ENCODE data around the gene GOLGA3.
A peak's percentile ranks its signal among the peaks of the same experiment; 100 is the strongest.
"Not testable (repeated sequence)": the region's sequence is repeated elsewhere in the genome, so short reads cannot be mapped to it uniquely, and the experiment has no call there.

Gene GOLGA3

DNA sequence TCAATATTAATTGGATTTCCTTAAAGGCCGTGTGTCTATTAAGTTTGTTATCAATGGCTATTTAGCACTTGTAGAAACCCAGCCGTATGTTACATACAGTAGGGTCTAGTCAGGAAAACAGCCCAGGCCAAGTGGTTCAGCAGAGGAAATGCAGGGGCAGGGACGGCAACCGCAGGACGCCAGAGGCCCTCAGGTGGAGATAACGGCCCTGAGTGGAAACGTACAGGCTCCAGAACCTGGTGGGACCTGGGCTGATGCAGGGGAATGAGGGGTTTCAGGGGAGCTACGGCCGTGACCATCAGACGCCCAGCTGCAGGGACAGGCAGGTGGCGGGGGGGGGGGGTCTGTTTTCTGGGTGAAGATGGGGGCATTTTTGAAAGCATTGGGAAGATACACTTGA is 63.3 kb downstream of the GOLGA3 start:
- DNase-seq: no peak
- H3K36me3 ChIP-seq: peaks cover 0 to 9% (median 7%) of the 10 kb centered on the region in 3 donors
- no peaks in the 10 kb centered on the region for H3K9me3 ChIP-seq
- no peak overlapping the region for H3K27ac ChIP-seq
- H3K4me3 ChIP-seq: no peak overlapping the region
- H3K4me1 ChIP-seq: peaks cover 0 to 14% (median 12%) of the 10 kb centered on the region in 4 donors
- intact Hi-C loops (cut with DNase I; ENCODE audit: low total_unique reads): loop anchor here (10.0 kb wide), 2 partner anchors 51 to 139 kb away; partner anchors contain the start of gene PGAM5
- H3K27me3 ChIP-seq: no peaks in the 10 kb centered on the region
- TF ChIP-seq, protein P1, sequence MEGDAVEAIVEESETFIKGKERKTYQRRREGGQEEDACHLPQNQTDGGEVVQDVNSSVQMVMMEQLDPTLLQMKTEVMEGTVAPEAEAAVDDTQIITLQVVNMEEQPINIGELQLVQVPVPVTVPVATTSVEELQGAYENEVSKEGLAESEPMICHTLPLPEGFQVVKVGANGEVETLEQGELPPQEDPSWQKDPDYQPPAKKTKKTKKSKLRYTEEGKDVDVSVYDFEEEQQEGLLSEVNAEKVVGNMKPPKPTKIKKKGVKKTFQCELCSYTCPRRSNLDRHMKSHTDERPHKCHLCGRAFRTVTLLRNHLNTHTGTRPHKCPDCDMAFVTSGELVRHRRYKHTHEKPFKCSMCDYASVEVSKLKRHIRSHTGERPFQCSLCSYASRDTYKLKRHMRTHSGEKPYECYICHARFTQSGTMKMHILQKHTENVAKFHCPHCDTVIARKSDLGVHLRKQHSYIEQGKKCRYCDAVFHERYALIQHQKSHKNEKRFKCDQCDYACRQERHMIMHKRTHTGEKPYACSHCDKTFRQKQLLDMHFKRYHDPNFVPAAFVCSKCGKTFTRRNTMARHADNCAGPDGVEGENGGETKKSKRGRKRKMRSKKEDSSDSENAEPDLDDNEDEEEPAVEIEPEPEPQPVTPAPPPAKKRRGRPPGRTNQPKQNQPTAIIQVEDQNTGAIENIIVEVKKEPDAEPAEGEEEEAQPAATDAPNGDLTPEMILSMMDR (IDR thresholded peaks at IDR 0.05): no peak

DNA sequence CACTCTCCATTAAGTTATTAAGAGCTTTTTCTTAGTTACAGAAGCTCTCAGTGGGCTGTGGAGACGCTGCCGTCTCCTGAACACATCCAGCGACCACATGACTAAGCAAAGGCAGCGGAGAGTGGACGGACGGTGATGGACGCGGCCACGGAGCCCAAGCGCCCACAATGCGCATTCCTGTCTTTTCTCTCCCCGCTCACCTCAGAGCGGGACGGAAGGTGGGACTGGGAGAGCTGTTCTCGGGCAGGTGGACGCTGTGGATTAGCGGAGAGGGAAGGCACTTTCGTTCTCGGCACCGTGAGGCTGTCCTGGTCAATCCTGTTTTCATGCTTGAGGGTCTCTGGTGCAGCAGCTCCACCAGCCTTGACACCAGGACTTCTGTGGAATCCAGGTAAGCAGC is 64.4 kb downstream of the GOLGA3 start:
- Histone ChIP-seq H3K36me3 (peaks cover 0 to under 1% (median 0%) of the 10 kb centered on the region in 3 donors), H3K27ac (no peak overlapping the region), H3K27me3 (no peaks in the 10 kb centered on the region), H3K9me3 (no peaks in the 10 kb centered on the region), H3K4me3 (no peak overlapping the region), H3K4me1 (peaks cover 0 to 25% (median 21%) of the 10 kb centered on the region in 4 donors)
- TF ChIP-seq, protein P1 (IDR thresholded peaks at IDR 0.05): no peak
- intact Hi-C loops (cut with DNase I; ENCODE audit: low total_unique reads): loop anchor here (10.0 kb wide), 2 partner anchors 49 to 141 kb away; partner anchors contain the start of gene PGAM5
- no peak for DNase-seq

DNA sequence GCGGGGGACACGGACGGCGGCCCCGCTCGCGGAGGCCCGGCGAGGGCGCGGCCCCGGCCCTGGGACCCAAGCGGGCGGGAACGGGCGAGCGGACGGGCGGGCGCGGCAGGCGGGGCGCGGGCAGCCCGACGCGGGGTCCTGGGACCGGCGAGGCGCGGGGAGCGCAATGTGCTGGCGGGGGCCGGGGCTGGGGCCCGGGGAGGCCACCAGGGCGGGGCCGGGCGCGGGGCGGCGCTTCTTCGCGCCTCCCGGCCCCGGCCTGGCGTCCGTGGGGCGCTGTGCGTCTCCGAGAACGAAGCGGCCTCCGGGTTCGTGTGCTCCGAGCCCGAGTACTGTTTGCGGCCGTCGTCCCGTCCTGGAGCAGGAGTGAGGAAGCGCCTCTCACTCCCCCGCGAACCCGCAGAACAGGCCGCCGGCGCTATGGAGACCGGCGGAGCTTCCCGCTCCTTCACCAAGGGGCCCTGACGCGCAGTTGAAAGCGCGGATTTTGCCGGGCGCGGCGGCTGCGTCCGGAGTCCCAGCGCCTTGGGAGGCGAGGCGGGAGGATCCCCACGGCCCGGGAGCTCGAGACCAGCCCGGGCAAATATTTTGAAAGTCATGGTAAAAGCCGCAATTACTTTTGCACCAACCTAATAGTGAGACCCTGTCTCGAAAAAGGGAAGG is 66.6 kb downstream of the GOLGA3 start:
- DNase-seq: peak; percentile 73 to 89
- TF ChIP-seq, protein P1 (IDR thresholded peaks at IDR 0.05): peak in 1 of 2 experiments; percentile 19
- peak overlapping the region; percentile 86 to 100 for H3K4me3 ChIP-seq
- H3K4me1 ChIP-seq: peaks cover 0 to 26% (median 21%) of the 10 kb centered on the region in 4 donors
- H3K36me3 ChIP-seq: peaks cover 0 to 20% (median 0%) of the 10 kb centered on the region in 3 donors
- H3K9me3 ChIP-seq: no peaks in the 10 kb centered on the region
- no peaks in the 10 kb centered on the region for H3K27me3 ChIP-seq
- H3K27ac ChIP-seq: peak overlapping the region; percentile 93 to 99
- intact Hi-C loops (cut with DNase I; ENCODE audit: low total_unique reads): loop anchor here (10.0 kb wide), 2 partner anchors 47 to 143 kb away; partner anchors contain the start of gene PGAM5

GRCh38 chr12:132761032-132761920 is 67.4 kb downstream of the GOLGA3 start, which contains the start of gene ANKLE2:
Gene ANKLE2 (minus strand): TSS chr12:132761832. CDS start chr12:132761798, 34 bp downstream.
- TF ChIP-seq, protein P1 (IDR thresholded peaks at IDR 0.05): no peak
- H3K9me3 ChIP-seq: no peaks in the 10 kb centered on the region
- intact Hi-C loops (cut with DNase I; ENCODE audit: low total_unique reads): loop anchor here (10.0 kb wide), 2 partner anchors 46 to 144 kb away; partner anchors contain the start of gene PGAM5
- H3K4me3 ChIP-seq: peak within 1 kb of the TSS; percentile 98 to 100
- peak; percentile 29 to 80 for DNase-seq
- H3K36me3 ChIP-seq: peaks cover 0 to 28% (median 3%) of the 10 kb centered on the region in 3 donors
- peak within 1 kb of the TSS; percentile 93 to 99 for H3K27ac ChIP-seq
- H3K27me3 ChIP-seq: no peaks in the 10 kb centered on the region
- H3K4me1 ChIP-seq: peaks cover 0 to 26% (median 21%) of the 10 kb centered on the region in 4 donors

- TF ChIP-seq, protein P1 (IDR thresholded peaks at IDR 0.05): no peak
- no peak overlapping the region for H3K27ac ChIP-seq
- H3K27me3 ChIP-seq: no peaks in the 10 kb centered on the region
- intact Hi-C loops (cut with DNase I; ENCODE audit: low total_unique reads): no loop called here
- H3K4me3 ChIP-seq: no peak overlapping the region
- no peak for DNase-seq
- no peaks in the 10 kb centered on the region for H3K9me3 ChIP-seq
- H3K4me1 ChIP-seq: peaks cover 0 to 26% (median 21%) of the 10 kb centered on the region in 4 donors
- H3K36me3 ChIP-seq: peaks cover 14 to 47% (median 16%) of the 10 kb centered on the region in 3 donors
Observed at GRCh38 chr12:132759359-132759758, 69.3 kb downstream of the GOLGA3 start.

DNA sequence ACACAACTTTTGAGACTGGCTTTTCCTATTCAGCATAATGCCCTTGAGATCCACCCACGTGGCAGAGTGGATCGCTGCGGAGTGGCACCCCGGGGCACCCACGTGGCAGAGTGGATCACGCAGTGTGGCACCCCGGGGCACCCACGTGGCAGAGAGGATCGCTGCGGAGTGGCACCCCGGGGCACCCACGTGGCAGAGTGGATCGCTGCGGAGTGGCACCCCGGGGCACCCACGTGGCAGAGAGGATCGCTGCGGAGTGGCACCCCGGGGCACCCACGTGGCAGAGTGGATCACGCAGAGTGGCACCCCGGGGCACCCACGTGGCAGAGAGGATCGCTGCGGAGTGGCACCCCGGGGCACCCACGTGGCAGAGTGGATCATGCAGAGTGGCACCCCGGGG is 69.8 kb downstream of the GOLGA3 start:
- H3K9me3 ChIP-seq; H3K27me3 ChIP-seq; DNase-seq; intact Hi-C loops (cut with DNase I; ENCODE audit: low total_unique reads); H3K27ac ChIP-seq; H3K4me3 ChIP-seq: not testable (repeated sequence)
- Histone ChIP-seq H3K4me1 (peaks cover 0 to 26% (median 21%) of the 10 kb centered on the region in 4 donors), H3K36me3 (peaks cover 19 to 53% (median 21%) of the 10 kb centered on the region in 3 donors)

Data from tibial artery (tissue), 4 donors.